Measurements from ENCODE around the gene CELF2.

GRCh38 chr10:11300026-11300425 is 282.4 kb downstream of the CELF2 start:
- TF ChIP-seq, protein P1, sequence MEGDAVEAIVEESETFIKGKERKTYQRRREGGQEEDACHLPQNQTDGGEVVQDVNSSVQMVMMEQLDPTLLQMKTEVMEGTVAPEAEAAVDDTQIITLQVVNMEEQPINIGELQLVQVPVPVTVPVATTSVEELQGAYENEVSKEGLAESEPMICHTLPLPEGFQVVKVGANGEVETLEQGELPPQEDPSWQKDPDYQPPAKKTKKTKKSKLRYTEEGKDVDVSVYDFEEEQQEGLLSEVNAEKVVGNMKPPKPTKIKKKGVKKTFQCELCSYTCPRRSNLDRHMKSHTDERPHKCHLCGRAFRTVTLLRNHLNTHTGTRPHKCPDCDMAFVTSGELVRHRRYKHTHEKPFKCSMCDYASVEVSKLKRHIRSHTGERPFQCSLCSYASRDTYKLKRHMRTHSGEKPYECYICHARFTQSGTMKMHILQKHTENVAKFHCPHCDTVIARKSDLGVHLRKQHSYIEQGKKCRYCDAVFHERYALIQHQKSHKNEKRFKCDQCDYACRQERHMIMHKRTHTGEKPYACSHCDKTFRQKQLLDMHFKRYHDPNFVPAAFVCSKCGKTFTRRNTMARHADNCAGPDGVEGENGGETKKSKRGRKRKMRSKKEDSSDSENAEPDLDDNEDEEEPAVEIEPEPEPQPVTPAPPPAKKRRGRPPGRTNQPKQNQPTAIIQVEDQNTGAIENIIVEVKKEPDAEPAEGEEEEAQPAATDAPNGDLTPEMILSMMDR (IDR thresholded peaks at IDR 0.05; ENCODE audit: borderline replicate concordance, extremely low read depth, low read length, poor library complexity, severe bottlenecking) = no peak
- TF ChIP-seq EZH2 (IDR thresholded peaks at IDR 0.05; ENCODE audit: borderline replicate concordance, low read depth, low read length, severe bottlenecking) = no peak

All from DND-41 (cell line).